K562 (cell line): ENCODE data around the gene LINC00632. TPM values are rescaled to one million over a fixed set of nuclear protein-coding genes. Genes with fewer than 3 reads are reported as not detected.

Experiments used
- ATF4 ChIP-seq: fragments of 450-650 bp; formaldehyde crosslinking; IDR thresholded peaks from 2 replicates; pipeline ENCODE4 v1.4.0; 2022; ENCODE audit warnings: mild to moderate bottlenecking, moderate library complexity
- CHCHD3 ChIP-seq: fragments of 250-450 bp; sonication (Bioruptor Pico); IDR thresholded peaks from 2 replicates; pipeline ENCODE4 v2.1.2; 2022; ENCODE audit warnings: mild to moderate bottlenecking
- HDAC1 ChIP-seq, 2 experiments: fragments of 450-650 bp; IDR thresholded peaks; 2 replicates each; pipeline ENCODE4 v1.6.1; 2016 to 2017; ENCODE audit warnings: inconsistent platforms in 1 of 2, mild to moderate bottlenecking in 1 of 2, moderate library complexity in 1 of 2
- ZBTB8A ChIP-seq: fragments of 450-650 bp; IDR thresholded peaks from 2 replicates; pipeline ENCODE4 v1.6.1; 2018; ENCODE audit warnings: mild to moderate bottlenecking, moderate library complexity; ENCODE audit not compliant: partially characterized antibody
- ZNF324 ChIP-seq: fragments of 250-450 bp; sonication (Bioruptor Pico); IDR thresholded peaks from 2 replicates; pipeline ENCODE4 v1.4.0; 2020; ENCODE audit warnings: mild to moderate bottlenecking
- ZNF584 ChIP-seq: fragments of 200-800 bp; sonication (Bioruptor generic); IDR thresholded peaks from 2 replicates; pipeline ENCODE4 v1.6.1; 2016; ENCODE audit warnings: low read depth, mild to moderate bottlenecking, missing genetic modification characterization, missing compliant biosample characterization
- polyA plus RNA-seq, 8 experiments: library from polyadenylated mRNA; depleted of rRNA in 4 of 8; stranded (reverse) in 5 of 8; unstranded in 3 of 8; fragments of >200 nt; fragmentation: Nextera tagmentation in 2 of 8; fragmentation: Illumina TruSeq in 1 of 8; extraction: Ambion mirVana in 2 of 8; extraction: Trizol in 1 of 8; gene quantifications; 2 replicates each; pipeline versions ENCODE4 v1.2.1 to v1.2.3, GENCODE V29; 2011 to 2014; ENCODE audit warnings: inconsistent platforms in 1 of 8, missing spikeins in 1 of 8
- total RNA-seq, 7 experiments: library from RNA; depleted of rRNA in 6 of 7; stranded (reverse); fragments of >200 nt in 6 of 7; fragmentation: Illumina TruSeq in 2 of 7; extraction: Trizol in 2 of 7; gene quantifications; 2 replicates each; pipeline versions ENCODE4 v1.2.1 to v1.2.3, GENCODE V29; 2011 to 2021; ENCODE audit warnings: low replicate concordance in 1 of 7
- TF ChIP-seq, protein P1 (sequence below): fragments of 450-650 bp; IDR thresholded peaks from 2 replicates; pipeline ENCODE4 v1.6.1; 2017; ENCODE audit warnings: antibody characterized with exemption, mild to moderate bottlenecking
- TF ChIP-seq, protein P2 (sequence below), 2 experiments: fragments of 450-650 bp; conservative IDR thresholded peaks; 2 replicates each; pipeline ENCODE4 v1.6.1; 2017; ENCODE audit warnings: mild to moderate bottlenecking in 2 of 2, moderate library complexity in 2 of 2

The LINC00632 gene
- total and polyA plus RNA-seq, 9 of the 15 experiments (the other 6 are each of a cell fraction or from before 2014, with no cell fraction given): 0.06 to 0.20 TPM; not detected in 7

DNA sequence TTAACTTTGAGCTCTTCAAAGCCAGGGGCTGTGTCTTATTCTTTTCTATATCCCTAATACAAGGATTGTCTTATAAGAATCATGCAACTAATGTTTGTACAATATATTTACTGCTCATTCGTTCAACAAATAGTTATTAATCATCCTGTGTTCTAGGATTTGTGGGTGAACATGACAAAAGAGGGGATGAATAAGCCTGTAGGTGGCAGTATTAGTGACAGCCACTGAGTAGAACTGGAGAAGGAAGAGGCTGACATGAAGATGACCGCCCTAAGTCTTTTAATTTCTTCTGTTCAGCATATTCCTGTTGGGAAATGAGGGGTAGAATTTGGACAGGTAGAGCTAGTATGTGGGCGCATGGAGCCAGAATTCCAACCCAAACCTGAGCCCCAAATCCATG lies 11.9 kb upstream of the LINC00632 start (continued):
- TF ChIP-seq, protein P1, sequence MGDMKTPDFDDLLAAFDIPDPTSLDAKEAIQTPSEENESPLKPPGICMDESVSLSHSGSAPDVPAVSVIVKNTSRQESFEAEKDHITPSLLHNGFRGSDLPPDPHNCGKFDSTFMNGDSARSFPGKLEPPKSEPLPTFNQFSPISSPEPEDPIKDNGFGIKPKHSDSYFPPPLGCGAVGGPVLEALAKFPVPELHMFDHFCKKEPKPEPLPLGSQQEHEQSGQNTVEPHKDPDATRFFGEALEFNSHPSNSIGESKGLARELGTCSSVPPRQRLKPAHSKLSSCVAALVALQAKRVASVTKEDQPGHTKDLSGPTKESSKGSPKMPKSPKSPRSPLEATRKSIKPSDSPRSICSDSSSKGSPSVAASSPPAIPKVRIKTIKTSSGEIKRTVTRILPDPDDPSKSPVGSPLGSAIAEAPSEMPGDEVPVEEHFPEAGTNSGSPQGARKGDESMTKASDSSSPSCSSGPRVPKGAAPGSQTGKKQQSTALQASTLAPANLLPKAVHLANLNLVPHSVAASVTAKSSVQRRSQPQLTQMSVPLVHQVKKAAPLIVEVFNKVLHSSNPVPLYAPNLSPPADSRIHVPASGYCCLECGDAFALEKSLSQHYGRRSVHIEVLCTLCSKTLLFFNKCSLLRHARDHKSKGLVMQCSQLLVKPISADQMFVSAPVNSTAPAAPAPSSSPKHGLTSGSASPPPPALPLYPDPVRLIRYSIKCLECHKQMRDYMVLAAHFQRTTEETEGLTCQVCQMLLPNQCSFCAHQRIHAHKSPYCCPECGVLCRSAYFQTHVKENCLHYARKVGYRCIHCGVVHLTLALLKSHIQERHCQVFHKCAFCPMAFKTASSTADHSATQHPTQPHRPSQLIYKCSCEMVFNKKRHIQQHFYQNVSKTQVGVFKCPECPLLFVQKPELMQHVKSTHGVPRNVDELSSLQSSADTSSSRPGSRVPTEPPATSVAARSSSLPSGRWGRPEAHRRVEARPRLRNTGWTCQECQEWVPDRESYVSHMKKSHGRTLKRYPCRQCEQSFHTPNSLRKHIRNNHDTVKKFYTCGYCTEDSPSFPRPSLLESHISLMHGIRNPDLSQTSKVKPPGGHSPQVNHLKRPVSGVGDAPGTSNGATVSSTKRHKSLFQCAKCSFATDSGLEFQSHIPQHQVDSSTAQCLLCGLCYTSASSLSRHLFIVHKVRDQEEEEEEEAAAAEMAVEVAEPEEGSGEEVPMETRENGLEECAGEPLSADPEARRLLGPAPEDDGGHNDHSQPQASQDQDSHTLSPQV: no peak
- TF ChIP-seq ZNF584 (no peak), CHCHD3 (CRISPR knock-in tag) (no peak), ZNF324 (no peak), ATF4 (CRISPR knock-in tag) (no peak), ZBTB8A (no peak), HDAC1 (IDR thresholded peaks at IDR 0.05) (no peak)
- TF ChIP-seq, protein P2, sequence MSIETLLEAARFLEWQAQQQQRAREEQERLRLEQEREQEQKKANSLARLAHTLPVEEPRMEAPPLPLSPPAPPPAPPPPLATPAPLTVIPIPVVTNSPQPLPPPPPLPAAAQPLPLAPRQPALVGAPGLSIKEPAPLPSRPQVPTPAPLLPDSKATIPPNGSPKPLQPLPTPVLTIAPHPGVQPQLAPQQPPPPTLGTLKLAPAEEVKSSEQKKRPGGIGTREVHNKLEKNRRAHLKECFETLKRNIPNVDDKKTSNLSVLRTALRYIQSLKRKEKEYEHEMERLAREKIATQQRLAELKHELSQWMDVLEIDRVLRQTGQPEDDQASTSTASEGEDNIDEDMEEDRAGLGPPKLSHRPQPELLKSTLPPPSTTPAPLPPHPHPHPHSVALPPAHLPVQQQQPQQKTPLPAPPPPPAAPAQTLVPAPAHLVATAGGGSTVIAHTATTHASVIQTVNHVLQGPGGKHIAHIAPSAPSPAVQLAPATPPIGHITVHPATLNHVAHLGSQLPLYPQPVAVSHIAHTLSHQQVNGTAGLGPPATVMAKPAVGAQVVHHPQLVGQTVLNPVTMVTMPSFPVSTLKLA (conservative IDR thresholded peaks at IDR 0.05): no peak
